Stimulated activated CD4-positive, alpha-beta T cell treated with anti-CD3 and anti-CD28 coated beads, Interleukin-1b, Interleukin-23, amount 100 ng/mL, for 24 hours (primary cell): Measurements from ENCODE around the gene CCDC18.
"Not testable (repeated sequence)": the region's sequence is repeated elsewhere in the genome, so short reads cannot be mapped to it uniquely, and the experiment has no call there.

Source experiments
- DNase-seq, 4 experiments: peaks; one replicate each; pipeline ENCODE4 v3.0.0-alpha.2; 2020; ENCODE audit warnings: low read depth in 4 of 4, low spot score in 1 of 4

Gene CCDC18

GRCh38 chr1:93238425-93238824, 57.9 kb downstream of the CCDC18 start:
- DNase-seq, result no peak

GRCh38 chr1:93239863-93240262, 59.3 kb downstream of the CCDC18 start:
- no peak for DNase-seq

GRCh38 chr1:93243233-93243632, 62.7 kb downstream of the CCDC18 start:
- DNase-seq, result not testable (repeated sequence)

DNA sequence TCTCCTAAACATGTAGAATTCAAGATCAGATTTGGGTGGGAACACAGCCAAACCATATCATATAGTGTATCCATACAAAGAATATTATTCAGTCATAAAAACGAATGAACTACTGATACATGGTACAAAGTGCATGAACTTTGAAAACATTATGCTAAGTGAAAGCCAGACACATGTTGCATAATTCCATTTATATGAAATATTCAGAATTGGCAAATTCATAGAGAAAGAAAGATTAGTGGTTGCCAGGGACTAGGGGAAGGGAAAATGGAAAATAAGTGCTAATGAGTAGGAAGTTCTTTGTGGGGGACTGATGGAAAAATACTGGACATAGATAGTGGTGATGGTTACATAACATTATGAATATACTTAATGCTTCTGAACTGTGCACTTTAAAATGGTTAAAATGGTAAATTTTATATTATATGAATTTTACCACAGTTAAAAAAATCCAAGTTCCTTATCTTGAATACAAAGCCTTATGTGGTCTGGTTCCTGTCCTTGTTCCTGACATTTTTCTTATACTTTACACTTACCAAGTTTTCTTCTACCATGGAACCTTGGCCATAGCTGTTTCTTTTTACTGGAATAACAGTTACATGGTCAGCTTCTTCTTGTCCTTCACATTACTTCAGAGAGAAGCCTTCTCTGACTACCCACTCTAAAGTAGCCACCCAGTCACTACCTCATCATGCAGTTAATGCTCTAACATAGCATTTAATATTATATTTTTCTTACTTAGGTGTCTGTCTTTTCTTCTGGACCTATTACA, 64.0 kb downstream of the CCDC18 start:
- DNase-seq, result no peak

- no peak for DNase-seq
These were observed 71.4 kb downstream of the CCDC18 start for GRCh38 chr1:93251966-93252365.

DNA sequence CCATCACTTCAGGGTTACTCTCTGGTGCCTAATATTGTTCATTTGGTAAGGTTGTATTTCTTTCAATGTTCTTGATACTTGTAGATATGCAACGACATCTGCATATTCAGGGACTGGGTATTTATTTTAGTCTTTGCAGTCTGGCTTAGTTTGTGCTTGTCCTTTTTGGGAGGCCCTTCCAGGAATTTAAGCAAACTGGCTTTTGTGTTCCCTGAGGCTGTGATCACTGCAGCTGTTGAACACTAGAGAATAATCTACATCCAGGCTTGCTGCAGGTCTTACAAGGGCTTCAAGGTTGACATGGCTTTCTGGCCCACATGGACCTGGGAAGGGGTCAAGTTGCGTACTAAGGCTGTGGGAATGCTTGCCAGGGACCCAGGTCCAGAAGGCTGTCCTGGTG, 72.1 kb downstream of the CCDC18 start:
- DNase-seq, result no peak

GRCh38 chr1:93253516-93253915, 73.0 kb downstream of the CCDC18 start:
- no peak for DNase-seq

GRCh38 chr1:93255222-93256079, 74.9 kb downstream of the CCDC18 start:
- no peak for DNase-seq

DNA sequence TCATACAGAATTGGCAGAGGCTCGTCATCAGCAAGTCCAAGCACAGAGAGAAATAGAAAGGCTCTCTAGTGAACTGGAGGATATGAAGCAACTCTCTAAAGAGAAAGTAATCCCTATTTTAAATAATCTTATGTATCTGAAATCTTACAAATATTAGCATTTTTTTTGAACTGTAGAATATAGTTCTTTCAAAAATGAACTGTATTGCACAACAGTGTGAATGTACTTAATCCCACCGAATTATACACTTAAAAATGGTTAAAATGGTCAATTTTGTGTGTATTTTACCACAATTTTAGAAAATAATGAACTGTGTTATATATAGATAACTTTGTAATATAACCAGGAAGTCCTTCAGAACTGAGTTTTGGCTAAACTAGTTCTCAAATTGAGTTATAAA, 75.9 kb downstream of the CCDC18 start:
- DNase-seq, result no peak

DNA sequence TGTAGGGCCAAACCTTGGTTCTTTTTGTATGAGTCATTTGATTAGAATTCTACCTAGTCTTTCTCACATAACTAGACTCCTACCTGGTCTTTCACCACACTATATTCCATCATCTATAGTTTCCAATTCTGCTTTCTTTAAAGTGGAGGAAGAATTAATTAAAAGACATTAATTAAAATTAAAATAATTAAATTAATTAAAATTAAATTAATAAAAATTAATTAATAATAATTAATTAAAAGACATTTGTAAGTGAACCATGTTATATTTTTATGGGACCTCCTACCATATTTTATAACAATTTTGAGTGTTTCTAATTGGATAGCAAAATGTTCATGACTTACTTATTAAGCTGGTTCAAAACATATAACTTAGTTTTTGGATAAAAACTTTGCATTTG, 77.4 kb downstream of the CCDC18 start:
- no peak for DNase-seq

DNA sequence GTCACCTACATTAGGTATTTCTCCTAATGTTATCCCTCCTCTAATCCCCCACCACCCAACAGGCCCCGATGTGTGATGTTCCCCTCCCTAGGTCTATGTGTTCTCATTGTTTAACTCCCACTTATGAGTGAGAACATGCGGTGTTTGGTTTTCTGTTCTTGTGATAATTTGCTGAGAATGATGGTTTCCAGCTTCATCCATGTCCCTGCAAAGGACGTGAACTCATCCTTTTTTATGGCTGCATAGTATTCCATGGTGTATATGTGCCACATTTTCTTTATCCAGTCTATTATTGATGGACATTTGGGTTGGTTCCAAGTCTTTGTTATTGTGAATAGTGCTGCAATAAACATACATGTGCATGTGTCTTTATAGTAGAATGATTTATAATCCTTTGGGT, 80.2 kb downstream of the CCDC18 start:
- not testable (repeated sequence) for DNase-seq

DNA sequence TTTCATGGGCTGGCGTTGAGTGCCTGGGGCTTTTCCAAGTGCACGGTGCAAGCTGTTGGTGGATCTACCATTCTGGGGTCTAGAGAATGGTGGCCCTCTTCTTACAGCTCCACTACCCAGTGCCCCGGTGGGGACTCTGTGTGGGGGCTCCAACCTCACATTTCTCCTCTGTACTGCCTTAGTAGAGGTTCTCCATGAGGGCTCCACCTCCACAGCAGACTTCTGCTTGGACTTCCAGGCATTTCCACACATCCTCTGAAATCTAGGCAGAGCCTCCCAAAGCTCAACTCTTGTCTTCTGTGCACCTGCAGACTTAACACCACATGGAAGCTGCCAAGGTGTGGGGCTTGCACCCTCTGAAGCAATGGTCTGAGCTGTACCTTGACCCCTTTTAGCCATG, 82.1 kb downstream of the CCDC18 start:
- DNase-seq, result no peak

GRCh38 chr1:93268888-93269287, 88.4 kb downstream of the CCDC18 start:
- DNase-seq, result not testable (repeated sequence)

- not testable (repeated sequence) for DNase-seq
These were observed 94.7 kb downstream of the CCDC18 start for GRCh38 chr1:93275262-93275633.

- no peak for DNase-seq
These were observed 95.2 kb downstream of the CCDC18 start for GRCh38 chr1:93275634-93276295.

- not testable (repeated sequence) for DNase-seq
These were observed 97.0 kb downstream of the CCDC18 start for GRCh38 chr1:93277530-93277929.

- DNase-seq, result no peak
These were observed 103.0 kb downstream of the CCDC18 start for GRCh38 chr1:93283496-93283895.

DNA sequence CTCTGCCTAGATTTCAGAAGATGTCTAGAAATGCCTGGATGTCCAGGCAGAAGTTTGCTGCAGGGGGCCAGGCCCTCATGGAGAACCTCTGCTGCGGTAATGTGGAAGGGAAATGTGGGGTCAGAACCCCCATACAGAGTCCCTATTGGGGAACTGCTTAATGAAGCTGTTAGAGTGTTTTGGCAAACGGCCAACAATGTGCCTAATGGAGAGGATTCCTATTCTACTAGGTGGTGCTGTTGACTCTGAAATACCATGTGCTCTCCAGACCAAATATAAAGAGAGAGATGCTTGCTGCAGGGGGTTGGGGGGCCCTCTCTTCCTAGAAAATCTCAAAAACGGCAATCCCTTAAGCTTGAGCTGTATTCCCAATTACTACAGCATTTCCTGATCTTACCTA, 108.0 kb downstream of the CCDC18 start:
- no peak for DNase-seq

DNA sequence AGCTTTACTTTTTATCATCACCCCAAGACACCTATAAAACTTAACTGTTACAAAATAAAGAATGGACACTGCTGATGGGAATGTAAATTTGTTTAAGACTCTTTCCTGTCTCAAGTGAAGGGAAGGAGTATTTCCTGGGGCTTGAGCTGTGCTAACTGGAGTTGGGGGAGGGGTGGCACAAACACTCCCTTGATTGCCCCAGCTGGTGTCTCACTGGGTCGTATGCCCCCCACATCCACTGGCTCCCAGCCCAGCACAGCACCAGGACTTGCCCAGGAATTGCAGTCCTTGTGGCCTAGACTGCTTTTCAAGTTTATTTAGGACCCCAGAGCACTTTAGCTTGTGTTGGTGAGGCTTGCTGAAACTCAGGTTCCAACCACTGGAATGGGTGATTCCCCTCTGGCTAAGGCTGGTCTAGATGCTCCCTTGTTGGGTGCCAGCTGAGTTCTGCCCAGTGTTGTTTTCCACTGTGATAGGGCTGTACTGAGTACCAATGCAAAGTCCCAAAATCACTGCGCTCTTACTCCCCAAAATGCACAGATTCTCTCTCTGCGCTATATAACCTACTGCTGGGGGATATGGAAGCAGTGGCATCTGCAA, 116.1 kb downstream of the CCDC18 start:
- DNase-seq, result no peak

GRCh38 chr1:93301131-93301530, 120.6 kb downstream of the CCDC18 start:
- DNase-seq, result no peak

GRCh38 chr1:93302078-93302477, 121.6 kb downstream of the CCDC18 start:
- no peak for DNase-seq
